Glutamatergic neuron (in vitro differentiated cells): Measurements from ENCODE around the gene DENND2C. TPM values are rescaled to one million over a fixed set of nuclear protein-coding genes. Genes with fewer than 3 reads are reported as not detected.

ENCODE experiments used
- DNase-seq: peaks from one replicate; pipeline ENCODE4 v3.0.0; 2022
- H3K27ac Mint-ChIP-seq: one replicate; pipeline ENCODE4 v1.8.0; 2020; ENCODE audit warnings: mild to moderate bottlenecking, mixed read lengths, inconsistent platforms; ENCODE audit not compliant: unreplicated experiment
- H3K27me3 Mint-ChIP-seq: one replicate; pipeline ENCODE4 v1.8.0; 2020; ENCODE audit warnings: mild to moderate bottlenecking, moderate library complexity, mixed read lengths, inconsistent platforms; ENCODE audit not compliant: unreplicated experiment
- H3K36me3 Mint-ChIP-seq: one replicate; pipeline ENCODE4 v1.8.0; 2020; ENCODE audit warnings: mild to moderate bottlenecking, mixed read lengths, inconsistent platforms; ENCODE audit not compliant: unreplicated experiment
- H3K4me1 Mint-ChIP-seq: one replicate; pipeline ENCODE4 v1.8.0; 2020; ENCODE audit warnings: mild to moderate bottlenecking, low read depth, mixed read lengths, inconsistent platforms; ENCODE audit not compliant: unreplicated experiment
- H3K4me3 Mint-ChIP-seq: one replicate; pipeline ENCODE4 v1.8.0; 2020; ENCODE audit warnings: mild to moderate bottlenecking, mixed read lengths, inconsistent platforms; ENCODE audit not compliant: unreplicated experiment
- H3K9me3 Mint-ChIP-seq: one replicate; pipeline ENCODE4 v1.8.0; 2020; ENCODE audit warnings: mild to moderate bottlenecking, moderate library complexity, mixed read lengths, inconsistent platforms; ENCODE audit not compliant: unreplicated experiment
- long read RNA-seq: library from polyadenylated mRNA; unstranded; transcript quantifications from one replicate; pipeline ENCODE4 v2.0.0, GENCODE V29; 2020; ENCODE audit not compliant: unreplicated experiment
- total RNA-seq: library from RNA; stranded (reverse); fragmentation: NEBNext Ultra II Directional; extraction: Animal tissue kit (Norgen Biotek cat#: 25700); gene quantifications from one replicate; pipeline ENCODE4 v1.2.1, GENCODE V29; 2021; ENCODE audit not compliant: unreplicated experiment
- TF ChIP-seq, protein P1 (sequence below): fragments of 200-600 bp; sonication (generic); IDR thresholded peaks from one replicate; pipeline ENCODE4 v1.5.0; 2021; ENCODE audit not compliant: partially characterized antibody, unreplicated experiment

The DENND2C gene, protein sequence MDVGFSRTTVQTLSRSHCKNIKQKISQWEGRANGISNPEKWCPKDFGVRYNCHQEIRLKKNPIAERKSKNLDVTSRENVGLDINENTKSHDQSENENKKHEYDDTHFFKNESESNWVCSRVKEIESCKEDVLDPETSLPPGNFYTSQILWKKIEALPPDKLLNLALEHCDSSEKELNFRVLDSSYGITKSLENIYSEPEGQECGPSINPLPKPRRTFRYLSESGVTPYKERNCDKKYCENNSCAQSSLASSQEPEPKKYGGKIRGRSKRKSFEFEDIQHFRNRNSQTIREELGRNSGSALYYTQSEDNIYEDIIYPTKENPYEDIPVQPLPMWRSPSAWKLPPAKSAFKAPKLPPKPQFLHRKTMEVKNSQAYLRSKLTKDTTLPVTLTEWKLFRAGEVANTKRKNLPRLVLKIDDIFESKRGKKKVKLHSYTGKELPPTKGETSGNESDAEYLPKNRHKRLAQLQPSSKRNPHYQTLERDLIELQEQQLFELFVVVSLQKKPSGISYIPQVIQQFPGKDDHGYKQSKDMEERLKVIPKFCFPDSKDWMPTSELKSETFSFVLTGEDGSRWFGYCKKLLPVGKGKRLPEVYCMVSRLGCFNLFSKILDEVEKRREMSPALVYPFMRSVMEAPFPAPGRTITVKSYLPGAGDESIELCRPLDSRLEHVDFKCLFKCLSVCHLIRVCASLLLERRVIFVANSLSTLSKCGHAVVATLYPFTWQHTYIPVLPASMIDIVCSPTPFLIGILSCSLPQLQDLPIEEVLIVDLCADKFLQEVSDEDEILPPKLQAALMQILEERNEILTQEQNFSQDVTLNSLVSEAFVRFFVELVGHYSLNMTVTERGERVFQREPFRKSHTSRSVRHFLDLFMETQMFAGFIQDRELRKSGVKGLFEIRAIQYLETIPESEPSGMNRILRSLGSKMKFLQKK
- 0.54 TPM for total RNA-seq
- long read RNA-seq, result 0 reads

DNA sequence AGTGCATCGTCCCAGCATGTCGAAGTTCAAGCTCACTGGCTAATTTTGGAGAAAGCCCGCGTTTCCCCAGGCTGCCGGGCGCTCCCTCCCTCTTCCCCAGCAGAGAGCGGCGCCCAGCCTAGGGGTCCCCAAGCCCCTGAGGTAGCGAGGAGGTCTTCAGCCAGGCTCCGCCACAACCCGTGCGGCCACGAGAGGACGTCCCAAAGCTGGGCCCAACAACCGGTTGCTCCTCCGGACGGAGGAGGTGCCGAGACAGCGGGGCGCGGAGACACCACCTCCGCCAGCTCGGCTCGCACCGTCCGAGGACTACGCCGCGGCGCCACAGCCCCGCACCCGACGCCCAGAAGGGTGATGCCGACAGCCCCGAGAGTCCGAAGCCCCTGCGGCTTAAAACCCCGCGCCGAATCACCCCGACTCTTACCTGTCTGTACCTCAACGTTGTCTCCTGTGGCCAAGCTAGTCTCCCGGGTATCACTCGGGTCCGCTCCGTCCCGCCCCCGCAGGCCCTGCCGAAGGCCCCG lies at the start of gene DENND2C:
Gene DENND2C, minus strand, starts transcription at position 488 of the 521 bp plus-strand sequence. CDS start 44,065 bp downstream, outside the sequence.
- H3K4me3 Mint-ChIP-seq, result peak within 1 kb of the TSS; percentile 91
- H3K36me3 Mint-ChIP-seq, result no peaks in the 10 kb centered on the region
- H3K9me3 Mint-ChIP-seq, result peaks cover 2% of the 10 kb centered on the region
- peaks cover 2% of the 10 kb centered on the region for H3K27me3 Mint-ChIP-seq
- no peaks in the 10 kb centered on the region for H3K4me1 Mint-ChIP-seq
- TF ChIP-seq, protein P1, sequence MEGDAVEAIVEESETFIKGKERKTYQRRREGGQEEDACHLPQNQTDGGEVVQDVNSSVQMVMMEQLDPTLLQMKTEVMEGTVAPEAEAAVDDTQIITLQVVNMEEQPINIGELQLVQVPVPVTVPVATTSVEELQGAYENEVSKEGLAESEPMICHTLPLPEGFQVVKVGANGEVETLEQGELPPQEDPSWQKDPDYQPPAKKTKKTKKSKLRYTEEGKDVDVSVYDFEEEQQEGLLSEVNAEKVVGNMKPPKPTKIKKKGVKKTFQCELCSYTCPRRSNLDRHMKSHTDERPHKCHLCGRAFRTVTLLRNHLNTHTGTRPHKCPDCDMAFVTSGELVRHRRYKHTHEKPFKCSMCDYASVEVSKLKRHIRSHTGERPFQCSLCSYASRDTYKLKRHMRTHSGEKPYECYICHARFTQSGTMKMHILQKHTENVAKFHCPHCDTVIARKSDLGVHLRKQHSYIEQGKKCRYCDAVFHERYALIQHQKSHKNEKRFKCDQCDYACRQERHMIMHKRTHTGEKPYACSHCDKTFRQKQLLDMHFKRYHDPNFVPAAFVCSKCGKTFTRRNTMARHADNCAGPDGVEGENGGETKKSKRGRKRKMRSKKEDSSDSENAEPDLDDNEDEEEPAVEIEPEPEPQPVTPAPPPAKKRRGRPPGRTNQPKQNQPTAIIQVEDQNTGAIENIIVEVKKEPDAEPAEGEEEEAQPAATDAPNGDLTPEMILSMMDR, result no peak
- H3K27ac Mint-ChIP-seq, result peak within 1 kb of the TSS; percentile 44
- no peak for DNase-seq

DNA sequence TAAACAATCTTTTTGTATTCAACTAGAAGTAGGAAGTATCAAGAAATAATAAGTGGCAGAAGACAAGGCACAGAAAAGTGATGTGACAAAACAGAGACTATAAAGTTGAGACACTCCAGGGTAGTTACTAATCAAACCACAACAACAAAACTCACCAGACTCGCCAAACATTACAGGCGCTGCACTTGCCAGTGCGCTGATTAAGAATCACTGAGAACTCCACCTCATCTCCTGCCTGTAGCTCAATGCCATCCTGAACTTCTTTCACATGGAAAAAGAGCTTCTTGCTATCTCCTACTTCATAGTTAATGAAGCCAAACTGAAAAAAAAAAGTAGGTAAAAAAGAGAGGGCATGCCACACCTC lies 49.6 kb upstream of the DENND2C start:
- Mint-ChIP-seq H3K27me3 (peaks cover 3% of the 10 kb centered on the region), H3K36me3 (no peaks in the 10 kb centered on the region), H3K9me3 (no peaks in the 10 kb centered on the region), H3K4me1 (peaks cover 5% of the 10 kb centered on the region), H3K27ac (no peak overlapping the region), H3K4me3 (no peak overlapping the region)
- TF ChIP-seq, protein P1, result no peak
- DNase-seq, result no peak

DNA sequence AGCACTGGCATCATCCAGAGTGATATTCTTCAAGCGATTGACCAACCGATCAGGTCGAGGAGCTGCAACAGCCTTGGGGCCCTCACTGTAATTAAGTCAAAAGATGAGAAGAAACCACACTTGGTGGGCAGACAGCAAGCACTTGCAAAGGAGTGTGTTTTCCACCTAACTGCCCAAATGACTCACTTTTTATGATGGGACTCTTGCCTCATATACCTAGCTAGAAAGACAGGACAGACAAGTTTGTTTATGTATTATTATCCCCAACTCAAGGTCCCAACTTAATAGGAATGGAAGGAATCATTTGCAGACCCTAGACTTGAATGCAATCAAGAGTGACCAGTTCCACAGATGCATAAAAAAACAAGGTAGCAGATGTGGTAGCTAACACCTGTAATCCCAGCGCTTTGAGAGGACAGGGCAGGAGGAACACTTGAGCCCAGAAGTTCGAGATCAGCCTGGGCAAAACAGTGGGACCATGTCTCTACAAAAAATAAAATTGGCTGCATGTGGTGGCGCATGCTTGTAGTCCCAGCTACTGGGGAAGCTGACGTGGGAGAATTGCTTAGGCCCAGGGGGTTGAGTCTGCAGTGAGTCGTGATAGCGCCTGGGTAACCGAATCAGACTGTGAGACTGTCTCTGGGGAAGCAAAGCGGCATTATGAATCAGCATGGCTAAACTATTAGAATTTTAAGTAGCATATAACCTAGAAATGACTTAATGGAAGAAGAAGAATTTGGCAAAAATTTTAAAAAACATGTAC lies 49.0 kb upstream of the DENND2C start:
- H3K9me3 Mint-ChIP-seq, result no peaks in the 10 kb centered on the region
- TF ChIP-seq, protein P1, result no peak
- no peak overlapping the region for H3K27ac Mint-ChIP-seq
- H3K27me3 Mint-ChIP-seq, result peaks cover 3% of the 10 kb centered on the region
- peaks cover 5% of the 10 kb centered on the region for H3K4me1 Mint-ChIP-seq
- H3K36me3 Mint-ChIP-seq, result no peaks in the 10 kb centered on the region
- no peak for DNase-seq
- H3K4me3 Mint-ChIP-seq, result no peak overlapping the region

DNA sequence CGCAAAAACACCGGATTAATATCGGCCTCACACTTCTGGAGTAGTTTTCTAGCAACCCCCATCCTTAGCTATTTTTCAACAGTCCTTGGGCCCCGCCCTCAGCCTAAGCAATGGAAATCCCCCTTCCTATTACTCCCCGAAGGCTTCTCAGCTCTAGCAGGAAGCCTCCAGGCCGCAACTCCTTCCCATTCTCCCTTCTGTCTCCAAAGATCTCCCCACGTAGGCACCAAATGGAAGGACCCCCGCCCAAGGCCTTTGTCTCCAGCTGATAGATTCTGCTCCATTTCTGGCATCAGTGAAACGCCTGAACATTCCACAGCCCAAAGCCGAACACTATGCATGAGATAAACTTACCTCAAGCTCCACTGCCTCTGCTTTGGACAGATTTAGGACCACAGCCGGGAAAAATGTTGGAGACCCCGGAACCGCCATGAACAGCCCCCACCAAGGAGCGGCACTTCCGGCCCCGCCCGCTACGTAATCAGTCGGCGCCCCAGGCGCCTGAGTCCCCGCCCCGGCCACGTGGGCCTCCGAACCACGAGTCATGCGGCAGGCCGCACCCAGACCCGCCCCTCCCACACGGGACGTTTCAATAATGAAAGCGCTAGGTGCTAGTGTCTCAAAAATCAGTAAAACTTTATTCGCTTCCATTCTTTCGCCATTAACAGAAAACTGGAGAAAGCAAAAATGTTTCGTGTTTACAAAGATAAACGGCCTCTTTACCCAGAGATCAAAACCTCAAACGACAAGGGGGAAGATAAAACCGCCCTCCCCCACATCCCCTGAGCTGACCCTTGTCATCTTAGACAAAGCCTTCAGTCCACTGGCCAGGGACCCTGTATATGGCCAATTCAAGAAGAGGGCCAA lies 46.7 kb upstream of the DENND2C start, which contains the start of gene NRAS:
Gene NRAS, minus strand, starts transcription at position 468 of the 867 bp plus-strand sequence. CDS start 611 bp downstream, outside the sequence.
- H3K4me1 Mint-ChIP-seq, result peaks cover 5% of the 10 kb centered on the region
- H3K27ac Mint-ChIP-seq, result peak within 1 kb of the TSS; percentile 100
- peak within 1 kb of the TSS; percentile 99 for H3K4me3 Mint-ChIP-seq
- H3K27me3 Mint-ChIP-seq, result peaks cover 3% of the 10 kb centered on the region
- DNase-seq, result peak; percentile 98
- TF ChIP-seq, protein P1, result no peak
- no peaks in the 10 kb centered on the region for H3K9me3 Mint-ChIP-seq
- no peaks in the 10 kb centered on the region for H3K36me3 Mint-ChIP-seq
